Measurements from ENCODE around the gene OBP2A. TPM values are rescaled to one million over a fixed set of nuclear protein-coding genes. Genes with fewer than 3 reads are reported as not detected.

The OBP2A gene
- total RNA-seq, 1 donor from 2014 or later: not detected

- Histone ChIP-seq H3K4me1 (no peaks in the 10 kb centered on the region), H3K36me3 (no peaks in the 10 kb centered on the region), H3K9me3 (no peaks in the 10 kb centered on the region), H3K27ac (no peak overlapping the region), H3K4me3 (no peak overlapping the region), H3K27me3 (no peaks in the 10 kb centered on the region)
- intact Hi-C loops (cut with DNase I): no loop called here
- DNase-seq (ENCODE audit: extremely low spot score in 2 of 2): no peak
- TF ChIP-seq CTCF (IDR thresholded peaks at IDR 0.05) (no peak), POLR2A (IDR thresholded peaks at IDR 0.05) (no peak), POLR2AphosphoS5 (IDR thresholded peaks at IDR 0.05; ENCODE audit: insufficient read depth in 1 of 2, low read depth in 1 of 2) (no peak)
Observed at GRCh38 chr9:135521608-135522095, 24.3 kb upstream of the OBP2A start.

GRCh38 chr9:135522137-135522877, 23.6 kb upstream of the OBP2A start:
- TF ChIP-seq POLR2AphosphoS5 (IDR thresholded peaks at IDR 0.05; ENCODE audit: insufficient read depth in 1 of 2, low read depth in 1 of 2): no peak
- TF ChIP-seq POLR2A (IDR thresholded peaks at IDR 0.05): no peak
- TF ChIP-seq CTCF (IDR thresholded peaks at IDR 0.05): no peak
- no peaks in the 10 kb centered on the region for H3K4me1 ChIP-seq
- H3K27me3 ChIP-seq: no peaks in the 10 kb centered on the region
- no peak for DNase-seq (ENCODE audit: extremely low spot score in 2 of 2)
- H3K4me3 ChIP-seq: no peak overlapping the region
- no peaks in the 10 kb centered on the region for H3K36me3 ChIP-seq
- H3K27ac ChIP-seq: no peak overlapping the region
- intact Hi-C loops (cut with DNase I): no loop called here
- H3K9me3 ChIP-seq: no peaks in the 10 kb centered on the region

GRCh38 chr9:135522931-135523330, 23.0 kb upstream of the OBP2A start:
- Histone ChIP-seq H3K4me3 (no peak overlapping the region), H3K9me3 (no peaks in the 10 kb centered on the region), H3K27ac (no peak overlapping the region), H3K4me1 (no peaks in the 10 kb centered on the region), H3K27me3 (no peaks in the 10 kb centered on the region), H3K36me3 (no peaks in the 10 kb centered on the region)
- intact Hi-C loops (cut with DNase I): no loop called here
- TF ChIP-seq POLR2AphosphoS5 (IDR thresholded peaks at IDR 0.05; ENCODE audit: insufficient read depth in 1 of 2, low read depth in 1 of 2): no peak
- TF ChIP-seq CTCF (IDR thresholded peaks at IDR 0.05): no peak
- TF ChIP-seq POLR2A (IDR thresholded peaks at IDR 0.05): no peak
- no peak for DNase-seq (ENCODE audit: extremely low spot score in 2 of 2)

- intact Hi-C loops (cut with DNase I): no loop called here
- no peak overlapping the region for H3K4me3 ChIP-seq
- no peak for DNase-seq (ENCODE audit: extremely low spot score in 2 of 2)
- no peak overlapping the region for H3K27ac ChIP-seq
- no peaks in the 10 kb centered on the region for H3K9me3 ChIP-seq
- H3K27me3 ChIP-seq: no peaks in the 10 kb centered on the region
- no peaks in the 10 kb centered on the region for H3K36me3 ChIP-seq
- H3K4me1 ChIP-seq: no peaks in the 10 kb centered on the region
- TF ChIP-seq POLR2A (IDR thresholded peaks at IDR 0.05) (no peak), CTCF (IDR thresholded peaks at IDR 0.05) (no peak), POLR2AphosphoS5 (IDR thresholded peaks at IDR 0.05; ENCODE audit: insufficient read depth in 1 of 2, low read depth in 1 of 2) (no peak)
Observed at GRCh38 chr9:135523521-135524129, 22.3 kb upstream of the OBP2A start.
